Erythroblast (primary cell): Measurements from ENCODE around the gene PDE4D.

ENCODE experiments used
- GATA1 ChIP-seq: IDR thresholded peaks from 2 replicates; pipeline ENCODE4 v1.6.1; 2011; ENCODE audit warnings: low read depth, mild to moderate bottlenecking, control low read depth, low read length, moderate library complexity
- POLR2A ChIP-seq: IDR thresholded peaks from 2 replicates; pipeline ENCODE4 v1.6.1; 2011; ENCODE audit warnings: mild to moderate bottlenecking, low read length

DNA sequence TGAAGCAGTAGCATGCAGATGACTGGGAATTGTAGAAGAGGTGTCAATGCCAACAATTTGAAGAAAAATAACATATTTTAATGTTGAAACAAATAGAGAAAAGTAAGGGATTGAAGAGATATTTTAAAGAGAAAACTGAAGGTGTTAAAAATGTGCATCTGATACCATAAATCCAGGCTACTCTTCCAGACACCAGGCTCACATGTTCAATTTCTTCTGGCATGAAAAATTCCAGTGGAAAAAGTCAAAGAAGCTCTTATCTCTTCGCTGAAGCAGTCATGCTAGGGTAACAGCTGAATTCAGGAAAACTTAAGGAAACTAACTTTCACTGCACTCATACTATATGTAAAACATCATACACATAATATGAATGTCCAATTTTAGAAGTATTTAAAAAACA, 335.0 kb downstream of the PDE4D start:
- TF ChIP-seq POLR2A (no peak), GATA1 (no peak)
